Stimulated activated CD8-positive, alpha-beta memory T cell treated with anti-CD3 and anti-CD28 coated beads, Interleukin-15, amount 100 ng/mL, for 24 hours (primary cell): ENCODE data around the gene G6PD.

ENCODE experiments used
- DNase-seq: peaks from one replicate; pipeline ENCODE4 v3.0.0-alpha.2; 2020; ENCODE audit warnings: low read depth

G6PD gene

DNA sequence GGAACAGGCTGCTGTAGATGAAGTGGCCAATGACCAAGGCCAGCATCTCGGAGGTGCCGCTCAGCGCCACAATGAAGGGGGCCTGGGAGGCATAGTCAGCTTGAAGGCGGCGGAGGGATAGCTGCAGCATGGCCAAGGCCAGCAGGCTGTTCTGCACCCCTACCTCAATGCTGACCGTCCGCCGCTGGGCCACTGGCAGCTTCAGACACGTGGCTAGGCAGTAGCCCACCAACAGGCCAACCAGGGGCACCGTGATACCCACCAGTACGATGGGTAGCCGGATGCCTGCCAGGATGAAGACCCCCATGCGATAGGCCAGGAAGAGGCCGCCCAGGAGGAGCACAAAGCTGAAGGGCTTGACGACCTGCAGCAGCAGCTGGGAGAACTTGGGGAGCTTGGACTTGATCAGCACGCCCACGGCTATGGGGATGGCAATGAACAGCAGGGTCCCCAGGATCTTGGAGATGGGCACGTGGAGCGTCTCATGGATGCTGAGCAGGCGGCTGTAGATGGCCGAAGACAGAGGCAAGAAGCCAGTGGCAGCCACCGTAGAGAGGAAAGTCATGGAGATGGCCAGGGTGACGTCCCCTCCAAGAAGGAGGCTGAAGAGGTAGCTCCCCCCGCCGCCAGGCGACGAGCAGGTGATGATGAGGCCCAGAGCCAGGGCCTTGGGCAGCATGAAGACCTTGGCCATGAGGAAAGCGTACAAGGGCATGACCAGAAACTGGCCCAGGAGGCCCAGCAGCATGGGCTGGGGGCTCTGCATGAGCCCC lies 58.9 kb downstream of the G6PD start:
- DNase-seq: no peak

DNA sequence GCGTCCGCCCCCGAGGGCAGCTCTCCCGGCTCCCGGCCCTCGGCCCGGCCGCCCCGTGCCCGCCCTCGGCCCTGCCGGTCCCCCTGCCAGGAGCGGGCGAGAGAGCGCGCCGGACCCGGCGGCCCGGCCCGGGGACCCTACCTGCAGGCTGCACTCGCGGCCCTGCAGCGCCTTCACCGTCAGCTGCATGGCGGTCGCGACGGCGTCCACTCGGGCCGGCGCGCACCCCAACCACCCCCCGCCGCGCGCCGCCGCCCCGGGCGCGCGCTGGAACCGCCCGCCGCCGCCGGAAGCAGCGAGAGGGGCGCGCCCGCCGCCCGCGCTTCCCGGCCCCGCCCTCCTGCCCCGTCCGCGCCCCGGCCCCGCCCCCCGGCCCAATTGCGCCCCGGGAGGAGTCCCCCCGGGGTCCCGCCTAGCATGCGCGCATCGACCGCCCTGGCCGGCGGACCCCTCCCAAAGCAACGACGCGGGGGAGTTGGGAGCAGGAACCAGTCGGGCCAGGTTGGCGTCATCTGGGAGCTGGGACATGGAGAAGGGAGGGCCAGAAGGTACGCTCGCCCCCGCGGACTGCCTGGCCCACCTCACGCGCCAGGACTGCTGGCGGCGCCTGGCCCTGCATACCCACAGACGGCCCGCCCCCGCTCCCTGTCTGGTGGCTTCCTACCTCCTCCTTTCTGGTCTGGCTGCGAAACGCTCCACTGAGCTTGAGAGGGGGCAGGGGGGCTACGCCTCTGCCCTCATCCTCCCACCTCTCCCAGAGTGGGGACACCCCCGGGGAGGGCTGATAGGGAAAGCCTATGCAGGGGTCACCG lies 60.0 kb downstream of the G6PD start, which contains the start of gene UBL4A:
TSS of gene UBL4A (minus strand) at position 220 of the 812 bp plus-strand sequence. CDS start at position 189, 31 bp downstream.
- peak; percentile 31 for DNase-seq

DNA sequence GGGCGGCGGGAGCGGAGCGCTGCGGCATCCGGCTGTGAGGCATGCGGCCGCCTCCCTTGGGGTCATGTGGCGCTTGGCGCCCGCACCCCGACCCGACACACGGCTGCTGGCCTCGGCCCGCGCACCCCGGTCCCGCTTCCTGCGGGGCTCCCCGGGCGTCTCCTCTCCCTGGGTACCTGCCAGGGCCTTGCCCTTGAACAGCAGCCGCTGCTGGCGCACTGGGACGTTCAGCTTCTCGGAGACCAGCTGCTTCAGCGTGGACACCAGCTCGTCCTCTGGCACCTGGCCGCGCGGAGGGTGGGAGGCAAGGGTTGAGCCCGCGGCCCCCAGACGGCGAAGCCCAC lies 60.6 kb downstream of the G6PD start:
- no peak for DNase-seq

DNA sequence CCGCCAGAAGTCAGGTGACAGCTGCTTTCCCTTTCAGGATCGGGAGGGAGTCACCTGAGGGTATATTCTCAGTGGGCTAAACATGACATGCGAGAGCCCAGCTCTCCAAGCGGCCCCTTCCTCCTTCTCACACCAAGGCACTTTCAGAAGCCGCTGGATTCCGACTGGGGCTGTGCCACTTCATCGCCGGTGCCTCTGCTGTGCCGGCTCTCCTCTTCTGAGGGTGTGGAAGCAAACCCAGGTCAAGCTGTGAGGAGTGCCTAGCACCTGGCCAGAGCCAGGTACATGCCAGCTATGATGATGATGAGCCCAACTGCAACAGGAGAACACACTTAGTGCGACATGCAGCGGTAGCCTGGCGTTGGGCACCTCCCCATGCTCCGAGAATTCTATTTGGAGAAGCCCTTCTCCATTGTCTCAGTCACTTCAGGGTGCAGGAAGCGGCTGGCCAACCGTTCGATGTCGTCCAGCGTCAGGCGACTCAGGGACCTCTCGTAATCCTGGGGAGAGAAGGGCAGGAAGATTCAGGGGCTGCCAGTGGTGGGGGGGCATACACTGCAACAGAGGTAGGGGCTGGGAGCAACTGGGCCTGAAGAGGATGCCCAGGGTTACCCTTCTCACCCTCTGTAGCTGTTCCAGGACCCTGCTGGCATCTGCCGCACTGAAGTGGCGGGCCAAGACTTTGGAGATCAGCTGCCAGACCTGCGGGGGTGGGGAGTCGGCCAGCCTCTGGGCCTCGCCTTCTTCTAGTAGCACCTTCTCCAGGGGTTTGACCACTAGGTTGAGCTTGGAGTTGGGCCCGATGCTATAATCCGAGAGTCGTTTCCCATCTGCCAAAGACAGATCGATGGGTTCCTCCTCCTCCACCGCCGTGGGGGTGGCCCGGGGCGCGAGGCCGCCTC lies 61.2 kb downstream of the G6PD start:
- DNase-seq: no peak

DNA sequence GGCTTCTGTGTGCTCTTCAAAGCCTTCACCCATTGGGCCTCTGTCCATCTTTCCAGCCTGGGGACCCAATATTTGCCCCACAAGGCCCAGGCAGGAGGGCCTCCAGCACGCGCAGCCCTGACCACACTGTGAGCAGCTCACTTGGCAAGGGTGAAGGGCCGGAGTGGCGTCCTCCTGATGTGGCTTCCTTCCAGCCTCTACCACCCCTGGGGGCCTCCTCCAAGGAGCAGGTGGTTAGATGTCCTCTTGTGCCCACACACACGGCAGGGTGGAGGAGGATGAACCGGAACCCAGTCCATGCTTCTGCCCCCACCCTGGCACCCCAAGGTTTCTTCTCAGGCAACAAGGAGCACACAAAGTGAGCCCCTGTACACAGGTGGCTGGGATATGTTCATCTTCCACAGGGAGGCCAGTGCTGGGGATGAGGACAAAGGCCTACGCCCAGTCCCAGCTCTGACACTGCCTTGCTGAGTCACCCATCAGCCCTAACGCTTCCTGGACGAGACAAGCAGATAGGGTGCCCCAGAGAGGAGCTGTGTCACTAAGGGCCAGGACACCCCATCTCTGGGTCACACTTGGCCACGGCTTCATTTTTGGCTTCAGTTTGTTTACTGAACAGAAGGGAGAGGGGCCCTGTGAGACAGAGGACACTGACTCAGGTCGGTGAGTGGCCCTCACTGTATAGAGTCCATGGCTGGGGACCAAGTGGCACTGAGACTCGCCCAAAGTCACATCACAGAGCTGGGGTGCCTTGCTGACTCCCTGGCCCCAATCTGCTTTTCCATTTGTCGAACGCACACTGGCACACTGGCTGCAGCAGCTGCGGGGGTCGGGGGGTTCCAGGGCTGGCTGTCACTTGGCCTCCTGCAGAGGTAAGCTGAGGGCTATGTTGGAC lies 62.1 kb downstream of the G6PD start:
- no peak for DNase-seq

DNA sequence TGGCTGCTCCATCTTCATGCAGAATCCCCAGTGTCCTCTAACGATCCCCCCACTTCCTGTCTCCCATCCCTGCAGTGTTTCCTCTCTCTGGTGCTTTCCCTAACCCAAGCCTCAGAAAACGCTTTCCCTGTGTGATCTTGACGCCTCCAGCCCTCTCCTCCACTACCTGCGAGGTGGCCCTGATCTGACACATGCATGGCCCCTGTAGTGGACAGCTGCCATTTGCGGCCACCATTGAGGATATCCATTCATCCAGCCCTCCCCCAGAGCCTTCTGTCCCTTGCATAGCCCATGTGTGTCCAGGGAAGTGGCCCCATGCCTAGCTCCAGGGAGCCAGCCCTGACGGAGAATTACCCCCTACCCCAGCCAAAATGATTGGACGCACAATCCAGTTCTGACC lies 63.3 kb downstream of the G6PD start:
- DNase-seq: no peak

DNA sequence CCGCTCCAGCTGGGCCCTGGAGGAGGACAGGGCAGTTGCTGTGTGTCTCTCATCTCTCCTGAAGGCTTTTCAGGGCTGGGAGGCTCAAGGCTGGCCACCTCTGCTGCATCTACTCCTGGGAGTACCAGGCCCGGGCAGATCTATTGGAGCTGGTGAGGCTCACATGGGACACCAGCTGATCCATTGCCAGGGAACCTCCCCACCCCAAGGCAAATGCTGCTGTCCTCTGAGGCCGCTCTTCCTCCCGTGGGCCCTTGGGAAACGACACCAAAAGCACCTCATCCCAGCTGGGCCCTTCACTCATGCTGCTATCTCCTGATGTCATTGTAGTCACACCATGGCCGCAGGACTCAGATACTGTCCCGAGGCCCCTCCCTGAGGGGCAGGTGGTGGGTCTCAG lies 63.9 kb downstream of the G6PD start:
- DNase-seq: no peak

DNA sequence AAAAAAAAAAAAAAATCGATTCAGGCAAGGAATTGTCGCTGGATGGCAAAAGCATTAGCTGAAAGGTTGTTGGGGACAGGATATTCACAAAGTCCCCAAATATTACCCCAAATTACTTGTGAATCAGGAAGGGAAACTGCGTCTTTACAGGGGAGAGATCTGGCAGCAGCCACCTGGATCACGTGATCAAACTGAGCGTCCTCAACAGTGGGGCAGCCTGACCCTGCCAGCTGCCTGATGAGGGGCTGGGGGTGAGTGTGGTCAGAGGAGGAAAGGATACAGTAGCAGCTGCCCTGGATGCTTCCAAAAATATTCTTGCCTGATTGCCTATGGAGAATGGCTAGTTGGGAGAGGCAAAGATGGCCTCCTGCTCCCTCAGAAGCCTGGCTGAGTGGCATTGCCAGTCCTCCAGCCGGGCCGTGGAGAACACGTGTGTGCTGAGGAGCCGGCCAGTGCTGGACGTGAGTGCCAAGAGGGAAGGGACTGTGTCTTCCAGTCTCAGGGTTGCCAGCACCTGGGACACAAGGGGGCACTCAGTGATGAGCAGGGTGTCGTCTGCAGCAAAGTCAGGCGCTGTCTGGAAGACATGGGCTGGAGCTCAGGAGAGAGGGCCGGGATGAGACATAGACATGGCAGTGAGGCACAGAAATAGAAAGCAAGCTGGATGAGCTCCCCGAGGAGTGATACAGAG lies 64.6 kb downstream of the G6PD start:
- no peak for DNase-seq
